ENCODE data around the gene LHX3.

Gene LHX3

DNA sequence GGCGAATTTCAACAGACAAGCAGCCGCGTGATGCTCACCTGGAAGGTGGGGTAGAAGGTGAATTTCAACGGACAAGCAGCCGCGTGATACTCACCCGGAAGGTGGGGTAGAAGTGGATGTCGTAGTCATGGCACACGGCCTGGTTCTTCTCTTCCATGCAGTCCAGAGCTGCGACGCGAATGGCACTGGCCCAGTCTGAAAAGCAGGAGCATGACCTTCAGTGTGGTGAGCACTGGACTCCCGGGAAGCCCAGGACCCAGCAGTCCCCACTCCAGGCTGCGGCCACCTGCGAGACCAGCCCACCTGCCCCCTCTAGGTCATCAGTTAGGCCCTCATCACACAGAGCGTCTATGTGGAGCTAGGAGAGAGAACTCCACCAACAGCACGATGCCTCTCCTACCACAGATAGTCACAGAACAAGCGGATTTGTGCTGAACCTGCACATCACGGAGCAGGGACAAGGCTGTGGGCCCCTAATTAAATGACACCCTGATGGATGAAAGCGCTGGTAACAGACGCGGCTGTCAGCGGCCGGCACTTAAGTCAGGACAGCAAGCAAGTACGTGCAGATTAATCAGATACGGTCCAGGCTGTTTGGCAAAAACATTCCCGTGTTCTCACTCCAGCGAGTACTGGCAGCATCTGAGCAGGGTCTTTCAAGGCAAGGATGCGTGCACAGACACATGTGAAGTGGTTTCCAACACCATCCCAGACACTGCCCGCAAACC lies 21.9 kb upstream of the LHX3 start:
- no peak for DNase-seq (ENCODE audit: low spot score)

DNA sequence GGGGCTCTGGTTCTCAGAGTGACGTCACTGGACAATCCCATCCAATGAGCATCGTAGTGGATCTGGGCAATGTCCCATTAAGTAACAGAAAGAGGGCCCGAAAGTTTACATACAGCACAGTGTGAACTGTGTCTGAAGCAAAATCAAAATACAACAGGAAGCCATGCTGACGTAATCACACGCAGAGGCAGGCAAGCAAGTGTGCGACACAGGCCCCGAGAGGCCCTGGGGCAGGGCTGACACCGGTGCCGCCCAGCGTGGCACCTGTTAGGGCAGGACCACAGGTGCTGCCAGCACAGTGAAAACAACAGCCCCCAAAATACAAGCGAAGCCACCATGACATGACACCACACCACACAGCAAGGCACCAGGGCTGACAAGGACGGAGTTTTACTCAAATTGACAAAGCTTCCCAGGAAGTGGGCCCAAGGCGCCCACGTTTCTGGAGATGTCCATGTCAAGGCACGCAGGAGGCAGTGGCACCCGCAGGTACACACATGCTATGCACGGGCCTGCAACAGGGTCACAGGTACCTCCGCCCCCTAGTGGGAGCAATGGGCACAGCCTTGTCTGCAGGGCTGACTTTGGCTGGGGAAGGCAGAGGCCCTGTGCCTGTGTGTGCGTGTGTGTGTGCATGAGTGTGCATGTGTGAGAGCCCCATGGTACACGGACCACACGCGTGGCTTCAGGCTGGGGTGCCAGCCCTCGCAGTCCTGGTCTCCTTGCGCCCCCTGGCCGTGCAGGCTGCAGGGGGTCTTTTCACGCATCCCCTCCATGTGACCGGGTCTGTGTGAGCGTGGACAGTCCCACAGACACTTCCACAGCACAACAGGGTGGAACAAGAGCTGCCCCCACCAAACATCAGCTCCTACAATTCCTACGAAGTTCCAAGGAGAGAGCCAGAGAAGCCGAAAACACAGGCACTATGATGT lies 21.1 kb upstream of the LHX3 start:
- DNase-seq (ENCODE audit: low spot score), result peak; percentile 93

DNA sequence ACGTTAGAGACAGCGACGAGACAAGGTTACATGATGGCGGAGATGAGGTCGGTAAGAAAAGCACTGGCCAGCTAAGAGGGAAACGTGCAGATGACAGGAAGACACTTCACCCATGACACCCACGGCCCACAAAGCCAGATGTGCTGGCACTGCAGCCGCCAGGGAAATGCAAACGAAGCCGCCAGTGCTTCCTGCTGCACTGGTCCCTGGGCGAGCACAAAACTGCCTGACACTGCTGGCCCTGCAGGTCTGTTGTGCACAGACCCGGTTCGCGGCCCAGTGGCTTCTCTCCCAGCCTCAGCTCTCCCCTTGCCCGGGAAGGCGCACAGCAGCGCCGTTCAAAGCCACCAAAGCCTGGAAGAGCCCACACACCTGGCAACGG lies 20.4 kb upstream of the LHX3 start:
- no peak for DNase-seq (ENCODE audit: low spot score)

DNA sequence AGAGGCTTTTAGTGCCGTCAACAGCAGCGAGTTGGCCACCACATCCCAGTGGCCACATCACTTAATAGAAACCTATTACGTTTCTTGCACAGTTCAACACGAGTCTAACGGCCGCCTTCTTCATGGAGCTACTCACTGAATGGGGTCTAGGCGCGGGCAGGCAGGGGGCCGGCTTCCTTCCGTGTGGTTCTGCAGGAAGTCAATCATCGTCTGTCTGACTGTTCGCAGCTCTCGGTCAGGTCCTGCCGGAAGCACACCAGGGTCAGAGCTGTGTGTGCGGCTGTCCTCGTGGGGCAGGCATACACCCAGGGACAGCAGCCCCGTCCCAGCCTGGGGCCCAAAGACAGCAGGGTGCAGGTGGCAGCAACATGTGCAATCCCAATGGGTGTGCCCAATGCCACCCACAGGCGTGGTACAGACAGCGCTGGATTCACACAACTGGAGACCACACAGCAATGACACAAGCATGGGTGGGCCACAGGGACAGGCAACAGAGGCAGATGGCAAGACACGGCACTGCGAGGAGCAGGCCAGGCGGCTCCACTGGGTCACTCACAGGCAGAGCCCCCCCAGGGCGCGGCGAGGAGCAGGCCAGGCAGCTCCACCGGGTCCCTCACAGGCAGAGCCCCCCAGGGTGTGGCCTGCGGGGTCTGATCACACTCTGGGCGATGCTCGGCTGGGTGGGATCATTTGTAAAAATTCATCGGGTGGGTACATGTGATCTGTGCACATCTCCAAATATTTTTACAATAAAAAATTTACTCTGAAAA lies 19.1 kb upstream of the LHX3 start:
- DNase-seq (ENCODE audit: low spot score), result no peak

DNA sequence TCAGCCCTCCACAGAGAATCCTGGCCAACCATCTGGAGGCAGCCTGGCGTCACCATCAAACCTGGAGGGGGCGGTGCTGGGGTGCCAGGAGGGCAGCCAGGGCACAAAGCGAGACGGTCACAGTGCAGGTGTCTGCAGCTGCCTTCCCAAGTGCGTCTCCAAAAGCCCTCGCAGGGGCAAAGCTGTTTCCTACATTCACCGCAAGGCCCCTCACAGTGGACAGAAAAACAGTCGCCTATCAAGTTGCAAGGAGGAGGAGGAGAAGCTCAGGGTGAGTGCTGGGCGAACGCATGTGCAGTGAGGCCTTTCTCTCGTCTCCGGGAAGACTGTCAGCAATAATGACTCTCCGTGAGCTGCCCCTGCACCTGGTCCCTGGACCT lies 18.0 kb upstream of the LHX3 start:
- DNase-seq (ENCODE audit: low spot score), result no peak

DNA sequence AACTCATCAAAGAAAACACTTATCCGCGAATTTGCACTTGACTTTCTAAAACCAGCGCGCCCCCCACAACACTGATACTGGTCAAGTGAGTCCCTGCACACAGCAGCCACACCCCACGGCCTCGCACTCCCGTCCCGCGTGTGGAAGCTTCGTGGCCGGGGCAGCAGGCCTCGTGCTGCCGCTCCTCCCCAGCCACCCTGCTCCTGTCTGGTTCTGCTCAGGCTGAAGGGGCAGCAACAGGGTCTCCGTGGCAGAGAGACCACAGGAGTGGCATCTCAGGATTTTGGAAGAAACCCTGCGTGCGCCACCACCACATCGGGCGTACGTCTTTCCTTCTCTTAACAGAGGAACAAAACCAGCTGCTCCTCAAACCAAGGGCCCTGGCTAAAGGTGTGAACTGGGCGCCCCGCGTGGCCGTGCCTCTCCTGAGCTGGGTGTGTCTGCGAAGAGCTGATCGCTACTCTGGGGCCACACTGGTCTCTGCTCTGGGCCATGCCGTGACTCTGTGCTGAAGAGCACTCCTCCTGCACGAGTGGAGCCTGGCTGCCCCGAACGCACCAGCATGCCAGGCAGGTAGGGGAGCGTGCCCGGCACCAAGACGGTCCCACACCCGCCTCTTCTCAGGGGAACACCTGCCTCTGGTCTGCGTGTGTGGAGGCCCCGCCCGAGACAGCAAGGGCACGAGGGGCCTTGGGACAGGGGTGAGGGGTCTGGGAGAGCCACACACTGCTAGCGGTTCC lies 17.4 kb upstream of the LHX3 start:
- DNase-seq (ENCODE audit: low spot score), result no peak

DNA sequence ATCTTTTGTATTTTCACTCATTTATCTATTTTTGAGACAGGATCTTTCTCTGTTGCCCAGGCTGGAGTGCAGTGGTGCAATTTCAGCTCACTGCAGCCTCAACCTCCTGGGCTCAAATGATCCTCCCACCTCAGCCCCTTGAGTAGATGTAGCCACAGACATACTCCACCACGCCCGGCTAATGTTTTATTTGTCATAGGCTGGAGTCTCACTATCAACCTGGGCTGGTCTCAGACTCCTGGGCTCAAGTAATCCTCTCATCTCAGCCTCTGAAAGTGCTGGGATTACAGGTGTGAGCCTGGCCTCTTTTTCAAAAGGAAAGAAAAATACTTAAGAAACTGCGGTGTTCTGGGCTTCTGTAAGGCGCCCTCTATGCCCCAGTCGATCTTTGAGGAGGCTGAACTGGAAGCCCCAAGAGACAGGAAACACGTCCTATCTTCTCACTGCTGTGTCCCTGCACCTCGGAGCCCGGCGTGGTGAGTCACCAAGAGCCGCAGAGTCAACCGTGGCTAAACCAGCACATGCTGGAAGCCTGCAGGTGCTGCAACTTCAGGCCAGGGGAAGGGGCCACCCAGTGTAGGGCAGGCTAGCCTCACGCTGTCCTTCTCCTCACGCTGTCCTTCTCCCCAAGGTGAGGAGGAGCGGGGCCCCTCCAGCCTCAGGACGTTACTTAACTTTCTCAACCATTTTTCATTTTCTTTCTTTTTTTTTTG lies 15.2 kb upstream of the LHX3 start:
- DNase-seq (ENCODE audit: low spot score), result no peak

DNA sequence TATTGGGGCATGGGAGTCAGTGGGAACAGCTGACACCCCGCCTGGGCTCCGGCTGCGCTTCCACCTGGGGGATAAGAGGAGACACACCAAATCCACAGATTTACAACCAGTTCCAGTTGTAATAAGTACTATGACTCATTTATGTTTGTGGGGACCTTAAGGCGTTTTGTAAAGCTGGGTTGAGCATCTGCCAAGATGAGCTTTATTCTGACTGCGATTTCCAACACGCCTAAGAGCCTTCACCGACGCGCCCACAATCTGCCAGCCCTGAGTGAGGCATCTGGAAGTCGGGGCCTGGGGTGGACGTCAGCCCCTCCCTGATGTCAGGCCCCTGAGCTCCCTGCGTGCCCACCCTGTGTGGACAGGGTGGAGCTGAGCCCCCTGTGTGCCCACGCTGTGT lies 14.3 kb upstream of the LHX3 start:
- DNase-seq (ENCODE audit: low spot score), result no peak

DNA sequence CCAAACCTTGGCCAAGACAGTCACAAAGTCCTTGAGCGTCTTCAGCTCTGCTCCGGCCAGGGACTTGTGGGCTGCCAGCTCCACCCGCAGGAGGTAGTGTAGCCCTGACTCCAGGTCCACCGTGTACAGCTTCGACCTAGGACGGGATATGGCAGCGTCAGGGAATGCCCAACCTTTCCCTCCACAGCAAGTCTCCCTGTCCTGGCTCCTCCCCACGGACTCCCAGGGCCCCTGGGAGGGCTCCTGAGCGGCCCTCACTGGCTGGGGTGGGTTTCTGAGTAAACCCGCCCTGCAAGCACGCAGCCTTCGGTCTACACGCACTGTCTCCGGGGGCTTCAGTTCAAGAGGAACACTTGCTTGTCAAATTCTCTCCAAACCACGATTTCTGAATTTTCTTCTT lies 13.7 kb upstream of the LHX3 start:
- DNase-seq (ENCODE audit: low spot score), result no peak

DNA sequence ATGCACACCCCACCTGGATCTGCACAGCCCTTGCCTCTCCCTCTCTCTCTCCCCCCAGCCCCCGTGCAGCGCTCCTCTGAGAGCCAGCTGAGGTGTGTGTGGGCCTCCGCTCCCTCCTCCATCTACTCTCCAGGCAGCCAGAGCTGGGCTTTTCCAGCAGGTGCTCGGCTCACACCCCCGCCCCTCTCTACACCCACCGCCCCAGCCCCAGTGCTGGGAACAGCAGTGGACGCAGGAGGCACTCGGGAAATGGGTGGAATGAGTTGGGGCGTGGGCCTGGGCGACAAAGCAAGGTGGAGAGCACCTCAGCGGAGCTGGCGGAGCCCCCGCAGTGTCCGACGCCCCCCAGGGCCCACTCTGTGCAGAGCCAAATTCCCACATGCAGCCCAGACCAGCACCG lies 13.3 kb upstream of the LHX3 start:
- no peak for DNase-seq (ENCODE audit: low spot score)

DNA sequence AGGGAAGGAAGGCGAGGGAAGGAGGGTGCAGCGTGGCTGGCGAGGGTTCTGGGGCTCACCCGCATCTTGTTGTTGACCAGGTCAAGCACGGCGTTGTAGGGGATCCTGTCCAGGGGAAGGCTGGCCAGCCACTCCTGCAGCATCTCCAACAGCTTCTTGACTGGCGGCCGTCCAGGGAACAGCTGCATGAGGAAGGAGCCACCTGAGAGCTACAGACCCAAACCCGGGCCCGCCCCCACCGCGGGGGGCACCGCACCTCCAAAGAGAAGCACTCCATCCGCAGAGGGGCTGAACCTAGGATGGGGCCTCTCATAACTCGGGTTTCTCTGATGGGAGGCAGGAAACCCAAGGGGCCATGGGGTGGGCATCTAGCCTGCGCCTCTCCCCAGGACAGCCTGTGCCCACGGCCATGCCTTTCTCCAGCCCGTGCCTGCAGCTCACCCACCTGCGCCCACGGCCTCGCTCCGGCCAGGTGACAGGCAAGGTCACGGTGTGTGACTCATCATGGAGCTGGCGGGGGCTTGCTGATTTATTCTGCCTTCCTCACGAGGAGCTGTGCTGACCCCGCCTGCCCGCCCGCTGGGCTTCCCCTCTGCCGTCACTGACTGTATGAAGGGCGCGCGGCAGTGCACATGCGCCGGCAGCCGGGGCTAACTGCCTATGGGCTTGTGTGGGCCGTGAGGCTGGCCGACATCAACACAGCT lies 11.8 kb upstream of the LHX3 start:
- DNase-seq (ENCODE audit: low spot score), result no peak

DNA sequence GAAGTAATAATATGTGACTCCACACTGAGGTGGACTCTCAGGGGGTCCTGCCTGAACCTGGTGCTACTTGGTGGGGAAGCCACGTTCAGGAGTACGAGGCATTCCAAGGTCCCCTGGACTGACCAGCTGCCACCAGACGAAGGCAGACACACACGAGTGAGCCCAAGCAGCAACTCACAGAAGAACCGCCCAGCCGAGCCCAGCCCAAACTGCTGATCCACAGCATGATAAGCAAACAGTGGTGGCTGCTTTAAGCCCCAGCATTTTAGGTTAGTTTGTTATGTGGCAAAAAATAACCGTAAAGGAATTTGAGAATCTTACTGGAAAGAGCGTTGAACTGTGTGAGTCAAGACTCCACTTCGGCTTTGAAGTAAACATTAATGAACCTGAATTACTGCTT lies 8.8 kb upstream of the LHX3 start:
- no peak for DNase-seq (ENCODE audit: low spot score)

DNA sequence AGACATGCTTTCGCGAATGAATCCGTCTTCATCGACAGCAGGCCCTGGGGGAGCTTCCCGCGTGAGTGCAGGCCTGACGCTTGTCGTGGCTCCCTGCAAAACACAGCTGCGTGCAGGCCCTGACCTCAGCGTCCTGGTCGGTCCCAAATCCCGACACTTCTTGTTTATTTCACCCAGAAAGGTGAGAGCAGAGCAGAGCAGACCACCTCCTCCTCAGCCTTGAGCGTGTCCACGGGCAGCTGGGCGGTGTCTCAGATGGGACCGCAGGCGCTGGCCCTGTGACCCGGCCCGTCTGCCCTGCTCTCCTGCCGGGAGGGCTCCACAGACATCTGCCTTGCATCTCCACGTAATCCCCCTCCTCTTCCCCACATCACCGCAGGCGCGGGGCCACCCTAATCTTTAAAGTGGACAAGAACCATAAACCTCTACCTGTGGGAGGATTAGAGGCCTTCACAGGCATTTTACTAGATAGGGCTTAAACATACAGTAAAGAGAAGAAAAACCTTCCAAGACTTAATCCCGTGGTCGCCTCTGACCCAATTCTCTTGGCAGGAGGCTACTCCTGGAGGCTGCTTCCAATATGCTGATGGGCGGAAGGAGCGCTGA lies 7.5 kb upstream of the LHX3 start:
- no peak for DNase-seq (ENCODE audit: low spot score)

DNA sequence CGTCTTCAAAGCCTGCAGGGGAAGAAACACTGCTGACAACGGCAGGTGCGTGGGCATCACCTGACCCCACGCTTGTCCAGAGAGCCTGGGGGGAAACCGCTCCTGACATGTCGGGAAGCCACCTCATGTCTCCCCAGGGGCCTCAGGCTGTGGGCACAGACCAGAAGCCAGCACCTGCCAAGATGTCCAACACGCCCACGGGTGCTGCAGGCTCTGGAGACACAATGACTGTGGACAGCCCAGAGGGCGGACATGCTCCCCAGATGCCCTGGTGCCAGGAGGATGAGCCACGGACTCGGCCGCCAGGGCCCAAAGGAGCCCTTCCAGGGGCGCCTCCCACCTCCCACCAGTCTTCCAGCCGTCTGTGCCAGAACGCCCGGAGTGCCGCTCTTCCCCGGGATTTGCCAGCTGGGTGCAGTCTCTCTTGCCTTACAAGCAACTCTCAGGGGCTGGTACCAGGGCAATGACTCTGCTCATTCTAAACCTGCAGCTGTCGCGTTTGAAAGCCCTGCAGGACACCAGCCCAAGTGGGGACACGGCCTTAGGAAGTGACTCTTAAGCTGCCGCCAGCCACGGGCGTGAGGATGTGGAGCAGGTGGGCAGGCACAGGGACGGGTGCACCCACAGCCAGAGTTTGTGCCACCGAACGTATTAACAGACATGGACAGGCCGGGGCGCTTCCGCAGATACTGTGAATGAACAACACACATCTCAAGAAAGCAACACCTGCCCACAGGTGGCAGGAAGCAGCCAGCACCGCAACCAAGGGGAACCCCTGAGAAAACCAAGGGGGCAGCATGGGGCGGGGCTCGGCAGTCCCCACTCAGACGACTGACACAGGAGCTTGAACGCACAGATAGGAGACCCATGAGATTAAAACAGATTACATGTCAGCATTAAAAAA lies 6.8 kb upstream of the LHX3 start:
- no peak for DNase-seq (ENCODE audit: low spot score)

DNA sequence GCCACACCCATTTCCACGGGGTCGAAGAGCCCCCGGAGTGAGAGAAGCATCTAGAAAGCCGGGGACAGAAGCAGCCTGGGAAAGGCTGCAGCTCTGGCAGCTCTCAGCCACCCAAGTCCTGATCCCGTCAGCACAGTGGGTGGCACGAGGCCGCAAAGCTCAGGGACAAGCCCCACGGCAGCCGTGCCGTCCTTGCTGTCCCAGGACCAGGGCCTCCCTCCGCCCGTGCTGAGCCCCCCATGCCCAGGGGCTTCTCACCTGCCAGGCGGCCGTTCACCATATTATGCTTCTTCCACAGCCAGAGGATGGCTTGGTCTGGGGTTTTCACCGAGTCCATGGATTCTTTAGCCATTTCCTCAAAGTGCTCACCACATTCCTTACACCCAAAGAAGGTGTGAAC lies 6.1 kb upstream of the LHX3 start:
- no peak for DNase-seq (ENCODE audit: low spot score)

DNA sequence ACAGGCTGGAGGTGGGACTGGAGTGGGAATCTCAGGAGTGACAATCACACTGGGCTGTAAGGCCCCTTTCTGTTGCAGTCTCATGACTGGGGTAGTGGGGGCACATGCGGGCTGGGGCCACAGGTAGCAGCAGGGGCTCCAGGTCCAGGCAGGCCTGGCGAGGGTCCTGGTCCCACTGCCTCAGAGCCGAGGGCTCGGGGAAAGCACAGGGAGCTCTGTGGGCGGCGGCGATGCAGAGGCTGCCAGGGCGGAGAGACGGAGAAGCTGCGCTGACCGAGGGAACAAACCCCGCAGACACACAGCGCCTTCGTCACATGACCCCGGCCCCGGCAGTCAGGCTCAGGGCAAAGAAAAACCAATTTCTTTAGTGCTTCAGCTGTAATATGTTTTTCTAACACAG lies 5.3 kb upstream of the LHX3 start:
- no peak for DNase-seq (ENCODE audit: low spot score)

DNA sequence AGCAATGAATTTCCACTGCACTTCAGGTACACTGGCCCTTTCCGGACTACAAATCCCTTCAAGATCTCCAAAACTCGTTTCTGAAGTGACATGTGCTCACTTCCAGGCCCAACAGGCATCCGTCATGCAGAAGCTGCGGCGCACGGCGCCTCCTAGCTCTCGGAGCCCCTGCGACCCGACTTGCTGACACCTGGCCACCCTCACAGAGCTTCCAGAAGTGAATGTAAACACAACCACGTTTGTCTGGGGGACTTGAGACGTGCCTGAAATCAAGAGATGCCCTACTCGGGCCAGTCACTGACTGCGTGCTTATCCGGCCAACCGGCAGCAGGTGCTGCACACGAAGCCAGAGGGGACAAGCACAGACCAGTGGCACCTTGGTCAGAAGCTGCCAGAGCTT lies 4.9 kb upstream of the LHX3 start:
- DNase-seq (ENCODE audit: low spot score), result no peak

DNA sequence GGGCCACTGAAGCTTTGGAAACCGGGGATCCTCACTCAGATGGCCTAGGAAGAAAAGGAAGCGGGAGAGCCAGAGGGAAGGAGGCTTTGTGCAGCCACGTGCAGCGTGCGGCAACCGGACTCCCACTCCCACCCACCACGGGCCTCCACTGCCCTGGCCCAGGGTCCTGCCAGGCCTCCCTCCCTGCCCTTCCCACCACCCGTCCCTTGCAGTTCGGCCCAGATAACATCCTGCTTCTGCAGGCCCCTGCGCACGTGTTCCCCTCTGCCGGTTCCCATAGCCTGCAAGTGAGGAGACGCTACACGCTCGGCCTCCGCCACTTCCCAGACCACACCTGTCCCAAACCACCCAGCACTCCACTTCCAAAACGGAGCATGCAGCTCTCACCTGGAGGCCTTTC lies 4.3 kb upstream of the LHX3 start:
- DNase-seq (ENCODE audit: low spot score), result no peak

DNA sequence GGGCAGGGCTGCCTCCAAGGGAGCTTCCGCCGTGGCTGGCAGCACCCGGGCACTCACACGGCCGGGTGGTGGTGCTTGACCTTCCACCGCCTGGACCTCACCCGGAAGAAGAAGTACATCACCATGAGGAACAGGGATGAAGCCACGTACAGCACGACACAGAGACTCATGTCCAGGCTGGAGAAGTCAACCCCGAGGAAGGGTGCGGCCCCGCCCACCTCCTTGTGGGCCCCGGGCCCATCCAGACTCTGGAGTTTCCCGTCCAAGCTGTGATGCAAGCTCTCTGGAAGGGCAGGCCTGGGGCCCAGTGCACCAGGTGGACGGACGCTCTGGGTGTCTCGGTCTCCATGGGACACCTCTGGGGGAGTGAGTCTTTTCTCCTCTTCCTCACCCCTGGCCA lies 3.7 kb upstream of the LHX3 start:
- no peak for DNase-seq (ENCODE audit: low spot score)
